ENCODE data around the gene FGR. TPM values are rescaled to one million over a fixed set of nuclear protein-coding genes. Genes with fewer than 3 reads are reported as not detected.
A peak's percentile ranks its signal among the peaks of the same experiment; 100 is the strongest.

The FGR gene
- total and polyA plus RNA-seq, 2 experiments from 2014 or later: 0.53 to 0.56 TPM

- TF ChIP-seq CREB1 (CRISPR knock-in tag; IDR thresholded peaks at IDR 0.05; ENCODE audit: low read depth): no peak
- TF ChIP-seq CTCF (conservative IDR thresholded peaks at IDR 0.05; ENCODE audit: low read depth in 2 of 2): no peak
- no peak for TF ChIP-seq EZH2phosphoT487 (IDR thresholded peaks at IDR 0.05; ENCODE audit: unreplicated experiment)
- no peak for TF ChIP-seq ETS1 (IDR thresholded peaks at IDR 0.05)
- TF ChIP-seq POLR2AphosphoS5 (IDR thresholded peaks at IDR 0.05; ENCODE audit: low read depth): no peak
- TF ChIP-seq NANOG (IDR thresholded peaks at IDR 0.05; ENCODE audit: borderline replicate concordance): no peak
- TF ChIP-seq ZNF331 (CRISPR knock-in tag; IDR thresholded peaks at IDR 0.05; ENCODE audit: low read depth): no peak
Observed at GRCh38 chr1:27669876-27670275, 34.9 kb upstream of the FGR start (continued).

GRCh38 chr1:27668808-27669723 is 34.1 kb upstream of the FGR start:
- H3K4me3 ChIP-seq: peak overlapping the region; percentile 51

More at GRCh38 chr1:27668808-27669723, 34.1 kb upstream of the FGR start:
- no peaks in the 10 kb centered on the region for H3K9me3 Mint-ChIP-seq
- peak overlapping the region; percentile 100 for H2AFZ ChIP-seq
- no peak overlapping the region for H3K27ac Mint-ChIP-seq
- H3K9me2 ChIP-seq (ENCODE audit: insufficient read depth): no peaks in the 10 kb centered on the region
- H3K4me2 ChIP-seq: peak overlapping the region; percentile 82
- peaks cover 7% of the 10 kb centered on the region for H3K27me3 Mint-ChIP-seq (ENCODE audit: insufficient read depth, low read depth, poor library complexity)
- H3K4me3 Mint-ChIP-seq: peak overlapping the region; percentile 55
- H3K4me1 ChIP-seq (ENCODE audit: insufficient read depth): no peaks in the 10 kb centered on the region; the same call in 1 of the 2 replicates
- H3K27ac ChIP-seq (ENCODE audit: low read depth): no peak overlapping the region
- DNase-seq (ENCODE audit: low spot score): peak; percentile 79
- peaks cover 10% of the 10 kb centered on the region; the same call in 1 of the 2 replicates for H3F3A ChIP-seq (replicated peaks; ENCODE audit: low read depth)
- H3K36me3 Mint-ChIP-seq (ENCODE audit: low read depth): no peaks in the 10 kb centered on the region
- peaks cover 11% of the 10 kb centered on the region for H3K27me3 ChIP-seq (ENCODE audit: insufficient read depth)
- no peaks in the 10 kb centered on the region for H3K36me3 ChIP-seq (ENCODE audit: insufficient read depth)
- no peak for TF ChIP-seq ZNF462 (CRISPR knock-in tag; IDR thresholded peaks at IDR 0.05)
- TF ChIP-seq CREB1 (CRISPR knock-in tag; IDR thresholded peaks at IDR 0.05; ENCODE audit: low read depth): peak; percentile 61; the same call in 1 of the 2 replicates
- TF ChIP-seq CTCF (conservative IDR thresholded peaks at IDR 0.05; ENCODE audit: low read depth in 2 of 2): peak; percentile 70 to 93
- H4K20me1 ChIP-seq (replicated peaks; ENCODE audit: insufficient read depth): no peaks in the 10 kb centered on the region
- H3K4me1 Mint-ChIP-seq: peaks cover 16% of the 10 kb centered on the region; the same call in 2 of the 3 replicates
- no peaks in the 10 kb centered on the region for H3K79me2 ChIP-seq (replicated peaks; ENCODE audit: insufficient read depth)
- peak; percentile 75 for ATAC-seq

All from GM23338 (cell line).